Caki2 (cell line): ENCODE measurements around the gene MTUS2. TPM values are rescaled to one million over a fixed set of nuclear protein-coding genes. Genes with fewer than 3 reads are reported as not detected.
"Not testable (repeated sequence)": the region's sequence is repeated elsewhere in the genome, so short reads cannot be mapped to it uniquely, and the experiment has no call there.

Experiments
- DNase-seq: peaks from one replicate; pipeline ENCODE4 v3.0.0-alpha.2; 2015; ENCODE audit warnings: low read depth
- in situ Hi-C: cut with HindIII; loops from 2 replicates; pipeline ENCODE4 v1.10.0; 2016; ENCODE audit warnings: low sequenced_read_pairs, low pct_unique_long_range_greater_than_20kb, mixed read lengths
- total RNA-seq: library from RNA; depleted of rRNA; stranded (reverse); fragments of >200 nt; shearing (Covaris generic); gene quantifications from 2 replicates; pipeline ENCODE4 v1.2.3, GENCODE V29; 2014; ENCODE audit warnings: low replicate concordance

The MTUS2 gene
- total RNA-seq, 1 experiment from 2014 or later = not detected

- in situ Hi-C loops = no loop called here
- no peak for DNase-seq
These were observed 480.9 kb downstream of the MTUS2 start for GRCh38 chr13:29301027-29301426.

- in situ Hi-C loops = no loop called here
- no peak for DNase-seq
These were observed 484.0 kb downstream of the MTUS2 start for GRCh38 chr13:29304148-29304547.

- DNase-seq = no peak
- in situ Hi-C loops = no loop called here
These were observed 490.7 kb downstream of the MTUS2 start for GRCh38 chr13:29310806-29311205.

- in situ Hi-C loops = no loop called here
- DNase-seq = no peak
These were observed 495.7 kb downstream of the MTUS2 start for GRCh38 chr13:29315847-29316246.

GRCh38 chr13:29317828-29318227 lies 497.7 kb downstream of the MTUS2 start:
- no peak for DNase-seq
- in situ Hi-C loops = no loop called here

GRCh38 chr13:29318741-29319140 lies 498.6 kb downstream of the MTUS2 start:
- in situ Hi-C loops = no loop called here

GRCh38 chr13:29319451-29319850 lies 499.3 kb downstream of the MTUS2 start:
- in situ Hi-C loops = no loop called here
- no peak for DNase-seq

More at GRCh38 chr13:29318741-29319140, 498.6 kb downstream of the MTUS2 start:
- no peak for DNase-seq

GRCh38 chr13:29323954-29324353 lies 503.8 kb downstream of the MTUS2 start:
- DNase-seq = no peak
- in situ Hi-C loops = no loop called here

- in situ Hi-C loops = no loop called here
- DNase-seq = no peak
These were observed 504.5 kb downstream of the MTUS2 start for GRCh38 chr13:29324601-29325000.

- no peak for DNase-seq
- in situ Hi-C loops = no loop called here
These were observed 508.4 kb downstream of the MTUS2 start for GRCh38 chr13:29328501-29328900.

GRCh38 chr13:29336356-29336755 lies 516.2 kb downstream of the MTUS2 start:
- no peak for DNase-seq
- in situ Hi-C loops = no loop called here

GRCh38 chr13:29339386-29340272 lies 519.5 kb downstream of the MTUS2 start:
- in situ Hi-C loops = no loop called here
- no peak for DNase-seq

GRCh38 chr13:29345860-29346582 lies 525.9 kb downstream of the MTUS2 start:
- in situ Hi-C loops, DNase-seq: not testable (repeated sequence)

GRCh38 chr13:29355029-29355428 lies 534.9 kb downstream of the MTUS2 start:
- no peak for DNase-seq
- in situ Hi-C loops = no loop called here

- in situ Hi-C loops = no loop called here
- no peak for DNase-seq
These were observed 539.0 kb downstream of the MTUS2 start for GRCh38 chr13:29359181-29359580.

- in situ Hi-C loops = no loop called here
- DNase-seq = no peak
These were observed 541.6 kb downstream of the MTUS2 start for GRCh38 chr13:29361716-29362115.

GRCh38 chr13:29362849-29363604 lies 542.9 kb downstream of the MTUS2 start:
- peak; percentile 22 for DNase-seq
- in situ Hi-C loops = no loop called here

GRCh38 chr13:29369060-29369743 lies 549.1 kb downstream of the MTUS2 start:
- DNase-seq = peak; percentile 8
- in situ Hi-C loops = no loop called here
